MM.1S (cell line): ENCODE measurements around the gene NTN1.

Experiments used
- DNase-seq: peaks from one replicate; pipeline ENCODE4 v3.0.0-alpha.2; 2015
- H2AFZ ChIP-seq: fragments of 300-600 bp; sonication (generic); 2 replicates; pipeline ENCODE4 v1.6.0; 2016; ENCODE audit warnings: antibody characterized with exemption, low read length
- H3F3A ChIP-seq: fragments of 300-600 bp; sonication (generic); 2 replicates; pipeline ENCODE4 v1.6.1; 2016; ENCODE audit warnings: mild to moderate bottlenecking, antibody characterized with exemption, low read length, moderate library complexity, mixed read lengths; ENCODE audit not compliant: insufficient read depth
- H3K27ac ChIP-seq: fragments of 300-600 bp; sonication (generic); 2 replicates; pipeline ENCODE4 v1.5.1; 2016; ENCODE audit warnings: mild to moderate bottlenecking, low read length
- H3K27me3 ChIP-seq: fragments of 300-600 bp; sonication (generic); replicated peaks from 2 replicates; pipeline ENCODE4 v1.6.0; 2016; ENCODE audit warnings: low read length; ENCODE audit not compliant: insufficient read depth
- H3K36me3 ChIP-seq: fragments of 300-600 bp; sonication (generic); replicated peaks from 2 replicates; pipeline ENCODE4 v1.6.1; 2016; ENCODE audit warnings: mild to moderate bottlenecking, low read length, mixed read lengths; ENCODE audit not compliant: insufficient read depth
- H3K4me1 ChIP-seq: fragments of 300-600 bp; sonication (generic); 2 replicates; pipeline ENCODE4 v1.6.1; 2016; ENCODE audit warnings: low read length, mixed read lengths
- H3K4me2 ChIP-seq: fragments of 300-600 bp; sonication (generic); 2 replicates; pipeline ENCODE4 v1.6.0; 2016; ENCODE audit warnings: low read depth, low read length
- H3K4me3 ChIP-seq: fragments of 300-600 bp; sonication (generic); 2 replicates; pipeline ENCODE4 v1.5.1; 2016; ENCODE audit warnings: low read length, mixed read lengths
- H3K79me2 ChIP-seq: fragments of 300-600 bp; sonication (generic); 2 replicates; pipeline ENCODE4 v1.6.1; 2016; ENCODE audit warnings: mixed run types, low read length, mixed read lengths
- H3K9ac ChIP-seq: fragments of 300-600 bp; sonication (generic); 2 replicates; pipeline ENCODE4 v1.6.1; 2016; ENCODE audit warnings: low read length, mixed read lengths
- H3K9me2 ChIP-seq: fragments of 300-600 bp; sonication (generic); replicated peaks from 2 replicates; pipeline ENCODE4 v1.6.1; 2016; ENCODE audit warnings: mild to moderate bottlenecking, low read length, mixed read lengths; ENCODE audit not compliant: insufficient read depth
- H3K9me3 ChIP-seq: fragments of 300-600 bp; sonication (generic); replicated peaks from 2 replicates; pipeline ENCODE4 v1.6.1; 2016; ENCODE audit warnings: mild to moderate bottlenecking, low read length, mixed read lengths; ENCODE audit not compliant: insufficient read depth
- H4K20me1 ChIP-seq: fragments of 300-600 bp; sonication (generic); 2 replicates; pipeline ENCODE4 v1.6.1; 2016; ENCODE audit warnings: mild to moderate bottlenecking, low read length, moderate library complexity, mixed read lengths; ENCODE audit not compliant: insufficient read depth
- CTCF ChIP-seq: fragments of 300-600 bp; sonication (generic); IDR thresholded peaks from 2 replicates; pipeline ENCODE4 v1.5.1; 2016; ENCODE audit warnings: antibody characterized with exemption, low read length, mixed read lengths
- EZH2 ChIP-seq: fragments of 300-600 bp; sonication (generic); optimal IDR thresholded peaks from 2 replicates; pipeline ENCODE3; 2017; ENCODE audit warnings: low read depth, mild to moderate bottlenecking, antibody characterized with exemption, low read length, mixed read lengths
- EZH2phosphoT487 ChIP-seq: fragments of 300-600 bp; sonication (generic); IDR thresholded peaks from 2 replicates; pipeline ENCODE4 v1.6.1; 2018; ENCODE audit warnings: antibody characterized with exemption, low read length

The NTN1 gene

DNA sequence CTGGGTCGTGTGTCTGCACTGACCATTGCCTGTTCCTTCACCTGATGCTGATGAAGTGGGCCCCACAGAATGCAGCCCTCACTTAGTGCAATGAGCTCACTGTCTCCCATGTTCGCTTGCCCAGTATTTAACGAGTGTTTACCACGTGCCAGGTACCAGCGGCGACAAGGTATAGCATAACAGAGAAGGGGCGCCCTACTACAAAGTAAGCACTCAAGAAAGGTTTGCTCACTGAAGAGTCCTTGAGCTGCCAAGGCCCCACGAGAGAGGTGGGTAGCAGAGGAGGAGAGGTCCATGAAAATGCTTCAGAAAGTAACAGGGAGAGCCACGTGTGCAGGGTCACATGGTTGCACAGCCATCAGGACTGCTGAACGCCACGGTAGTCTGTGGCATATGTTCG lies 230.0 kb downstream of the NTN1 start:
- no peaks in the 10 kb centered on the region for H3K9me3 ChIP-seq
- H3K4me2 ChIP-seq: no peak overlapping the region
- no peaks in the 10 kb centered on the region for H3F3A ChIP-seq
- H3K27me3 ChIP-seq: no peaks in the 10 kb centered on the region
- no peak overlapping the region for H3K9ac ChIP-seq
- no peaks in the 10 kb centered on the region for H3K4me1 ChIP-seq
- no peaks in the 10 kb centered on the region for H3K79me2 ChIP-seq
- H3K4me3 ChIP-seq: no peak overlapping the region
- H3K27ac ChIP-seq: no peak overlapping the region
- H3K36me3 ChIP-seq: no peaks in the 10 kb centered on the region
- no peak for DNase-seq
- no peak for TF ChIP-seq EZH2phosphoT487
- TF ChIP-seq CTCF: no peak
- no peak for TF ChIP-seq EZH2
- H3K9me2 ChIP-seq: no peaks in the 10 kb centered on the region
- no peaks in the 10 kb centered on the region for H4K20me1 ChIP-seq
- H2AFZ ChIP-seq: no peak overlapping the region

DNA sequence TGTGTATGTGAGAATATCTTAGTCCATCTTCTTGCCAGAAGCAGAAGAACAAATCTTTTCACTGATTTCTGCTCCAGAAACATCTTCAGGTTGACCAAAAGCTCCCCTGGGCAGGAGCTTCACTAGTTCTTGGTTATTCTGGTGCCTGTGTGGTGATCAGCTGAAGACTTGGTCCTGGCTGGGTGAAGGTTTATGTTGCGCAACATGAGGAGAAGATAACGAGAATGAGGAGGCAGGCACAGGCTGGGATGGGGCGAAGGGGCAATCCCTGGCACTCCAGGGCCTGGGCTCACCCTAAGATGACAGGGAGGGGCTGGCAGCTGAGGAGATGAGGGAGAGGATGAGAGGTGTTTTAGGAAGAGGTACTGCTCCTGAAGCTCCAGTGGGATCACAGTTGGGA lies 232.0 kb downstream of the NTN1 start:
- Histone ChIP-seq H3K4me3 (no peak overlapping the region), H3K9me3 (no peaks in the 10 kb centered on the region), H3K9me2 (no peaks in the 10 kb centered on the region), H3K79me2 (no peaks in the 10 kb centered on the region), H3K4me2 (no peak overlapping the region), H4K20me1 (no peaks in the 10 kb centered on the region), H3K27ac (no peak overlapping the region), H3K36me3 (no peaks in the 10 kb centered on the region), H2AFZ (no peak overlapping the region), H3F3A (no peaks in the 10 kb centered on the region), H3K9ac (no peak overlapping the region), H3K27me3 (no peaks in the 10 kb centered on the region), H3K4me1 (no peaks in the 10 kb centered on the region)
- DNase-seq: no peak
- no peak for TF ChIP-seq EZH2
- TF ChIP-seq CTCF: no peak
- TF ChIP-seq EZH2phosphoT487: no peak

DNA sequence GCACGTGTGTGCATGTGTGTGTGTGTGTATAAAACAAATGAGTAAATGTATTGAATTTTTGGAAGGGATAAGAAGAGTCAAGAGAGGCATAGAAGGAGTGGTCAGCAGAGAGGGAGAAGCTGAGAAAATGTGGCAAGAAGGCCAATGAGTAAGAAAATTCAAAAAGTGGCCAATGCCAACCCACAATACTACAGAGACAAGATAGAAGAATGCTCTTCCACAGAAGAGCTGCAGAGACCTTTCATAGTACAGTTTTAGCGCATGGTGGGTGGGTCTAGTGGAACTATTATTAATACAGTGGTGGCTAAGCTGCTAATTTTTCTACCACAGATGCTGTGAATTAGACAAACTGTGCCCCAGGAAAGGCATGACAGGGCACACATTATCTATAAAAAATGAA lies 233.5 kb downstream of the NTN1 start:
- H3K9me2 ChIP-seq: no peaks in the 10 kb centered on the region
- H3K36me3 ChIP-seq: no peaks in the 10 kb centered on the region
- H3K4me3 ChIP-seq: no peak overlapping the region
- H2AFZ ChIP-seq: no peak overlapping the region
- TF ChIP-seq CTCF: no peak
- TF ChIP-seq EZH2: no peak
- TF ChIP-seq EZH2phosphoT487: no peak
- no peak overlapping the region for H3K9ac ChIP-seq
- no peak overlapping the region for H3K4me2 ChIP-seq
- no peaks in the 10 kb centered on the region for H3K79me2 ChIP-seq
- H3K27ac ChIP-seq: no peak overlapping the region
- no peaks in the 10 kb centered on the region for H3F3A ChIP-seq
- H3K27me3 ChIP-seq: no peaks in the 10 kb centered on the region
- DNase-seq: no peak
- H3K9me3 ChIP-seq: no peaks in the 10 kb centered on the region
- H3K4me1 ChIP-seq: no peaks in the 10 kb centered on the region
- no peaks in the 10 kb centered on the region for H4K20me1 ChIP-seq
